K562 (cell line): ENCODE data around the gene IGSF9. TPM values are rescaled to one million over a fixed set of nuclear protein-coding genes. Genes with fewer than 3 reads are reported as not detected.

Source experiments
- ATAC-seq: fragments of 200-7000 bp; cut with Tn5 transposase; 3 replicates; pipeline ENCODE4 v1.9.1; 2020; ENCODE audit warnings: moderate library complexity
- BruUV-seq: library from RNA; stranded (reverse); fragments of 400-500 nt; replicated peaks from 2 replicates; lab custom pipeline; 2021; lab: Mats Ljungman, UMichigan
- CTCF ChIA-PET: fragments of 300-600 bp; formaldehyde crosslinking; extraction: SDS; loops from one replicate; lab custom pipeline; 2021; ENCODE audit warnings: low intra/inter-chr PET ratio; lab: Yijun Ruan, JAX
- POLR2A ChIA-PET: fragments of 300-600, 350-650 bp; sonication (Branson Sonifier 250); formaldehyde crosslinking; extraction: SDS; loops from one replicate; lab custom pipeline; 2021; ENCODE audit warnings: antibody characterized with exemption, inconsistent platforms; lab: Yijun Ruan, JAX
- DNase-seq, 4 experiments: peaks; one replicate each; pipeline versions ENCODE4 v3.0.0 to v3.0.0-alpha.2; 2011 to 2018; ENCODE audit warnings: low spot score in 3 of 4, mixed read lengths in 3 of 4; ENCODE audit errors: extremely low read depth in 1 of 4
- FAIRE-seq: peaks from 2 replicates; lab custom pipeline; 2011; peaks lifted over from hg19 to GRCh38; lab: Jason Lieb, UNC
- H2AFZ ChIP-seq: 2 replicates; pipeline ENCODE4 v1.6.0; 2011; ENCODE audit warnings: low read depth, low read length, control low read depth, inconsistent platforms
- H3K27ac ChIP-seq: fragments of 200-600 bp; 3 replicates; pipeline ENCODE4 v1.8.0; 2011; ENCODE audit warnings: low read depth, mild to moderate bottlenecking, control low read depth, inconsistent platforms, low read length, moderate library complexity, mixed read lengths; ENCODE audit errors: extremely low read depth
- H3K27me3 ChIP-seq, 2 experiments: fragments of 300-600 bp in 1 of 2; 2 replicates in 1 of 2; 3 replicates in 1 of 2; pipeline versions ENCODE4 v1.6.0 to v1.8.0; 2011; ENCODE audit warnings: inconsistent platforms in 2 of 2, low read length in 2 of 2, mild to moderate bottlenecking in 1 of 2, mixed read lengths in 1 of 2, moderate library complexity in 1 of 2; ENCODE audit not compliant: control insufficient read depth in 2 of 2, insufficient read depth in 2 of 2
- H3K36me3 ChIP-seq: fragments of 300-600 bp; 3 replicates; pipeline ENCODE4 v1.8.0; 2011; ENCODE audit warnings: mild to moderate bottlenecking, low read length, inconsistent platforms; ENCODE audit not compliant: control insufficient read depth, insufficient read depth
- H3K4me1 ChIP-seq, 2 experiments: fragments of 200-600 bp in 1 of 2; replicated peaks in 1 of 2; 2 replicates in 1 of 2; 3 replicates in 1 of 2; pipeline versions ENCODE4 v1.5.1 to v1.8.0; 2011; ENCODE audit warnings: inconsistent platforms in 2 of 2, low read length in 2 of 2, mild to moderate bottlenecking in 1 of 2, mixed read lengths in 1 of 2, moderate library complexity in 1 of 2; ENCODE audit not compliant: control insufficient read depth in 2 of 2, insufficient read depth in 2 of 2
- H3K4me2 ChIP-seq: 2 replicates; pipeline ENCODE4 v1.6.1; 2011; ENCODE audit warnings: low read length, control low read depth, inconsistent platforms, mixed read lengths; ENCODE audit not compliant: insufficient read depth
- H3K4me3 ChIP-seq: fragments of 200-600 bp; sonication (generic), shearing (Covaris generic); 2 replicates; pipeline ENCODE4 v1.5.1; 2016; ENCODE audit warnings: control low read depth, inconsistent platforms
- H3K79me2 ChIP-seq: fragments of 200-600 bp; 3 replicates; pipeline ENCODE4 v1.8.0; 2011; ENCODE audit warnings: low read length, inconsistent platforms; ENCODE audit not compliant: control insufficient read depth, insufficient read depth
- H3K9ac ChIP-seq, 2 experiments: 2 replicates each; pipeline versions ENCODE4 v1.6.0 to v1.6.1; 2011; ENCODE audit warnings: low read depth in 2 of 2, low read length in 2 of 2, control low read depth in 1 of 2, inconsistent platforms in 1 of 2, mild to moderate bottlenecking in 1 of 2, mixed read lengths in 1 of 2; ENCODE audit not compliant: insufficient read depth in 1 of 2
- H3K9me1 ChIP-seq: one replicate; pipeline ENCODE4 v1.6.0; 2011; ENCODE audit warnings: inconsistent platforms, mild to moderate bottlenecking, low read length, moderate library complexity; ENCODE audit not compliant: control insufficient read depth, insufficient read depth
- H3K9me3 ChIP-seq: replicated peaks from 2 replicates; pipeline ENCODE4 v1.5.1; 2011; ENCODE audit warnings: low read depth, low read length, inconsistent platforms; ENCODE audit not compliant: control insufficient read depth, insufficient read depth
- H4K20me1 ChIP-seq: replicated peaks from 2 replicates; pipeline ENCODE4 v1.6.1; 2011; ENCODE audit warnings: low read length, inconsistent platforms, mixed read lengths; ENCODE audit not compliant: control insufficient read depth, insufficient read depth
- AFF4 ChIP-seq: sonication (generic); formaldehyde crosslinking; IDR thresholded peaks from 2 replicates; pipeline ENCODE4 v1.8.0; 2023; ENCODE audit warnings: mild to moderate bottlenecking, missing genetic modification reagents
- BRD4 ChIP-seq: fragments of 200-600 bp; sonication (generic); IDR thresholded peaks from 2 replicates; pipeline ENCODE4 v1.6.1; 2017; ENCODE audit warnings: inconsistent platforms
- CBFA2T2 ChIP-seq: fragments of 450-650 bp; conservative IDR thresholded peaks from 2 replicates; pipeline ENCODE4 v1.6.1; 2017; ENCODE audit warnings: mild to moderate bottlenecking
- GABPA ChIP-seq: fragments of 200-800 bp; sonication (Bioruptor generic); conservative IDR thresholded peaks from 2 replicates; pipeline ENCODE4 v1.6.1; 2016; ENCODE audit warnings: low read depth, missing genetic modification characterization, missing compliant biosample characterization
- KDM1A ChIP-seq, 2 experiments: fragments of 450-650 bp; IDR thresholded peaks; 2 replicates each; pipeline ENCODE4 v1.6.1; 2016; ENCODE audit warnings: mild to moderate bottlenecking in 2 of 2
- MAZ ChIP-seq, 2 experiments: fragments of 450-650 bp in 1 of 2; sonication (generic) in 1 of 2; formaldehyde crosslinking; IDR thresholded peaks in 1 of 2; conservative IDR thresholded peaks in 1 of 2; 2 replicates each; pipeline versions ENCODE4 v1.4.0 to v1.5.0; 2020; ENCODE audit warnings: mild to moderate bottlenecking in 1 of 2, missing genetic modification reagents in 1 of 2
- MTA1 ChIP-seq: fragments of 450-650 bp; IDR thresholded peaks from 2 replicates; pipeline ENCODE4 v1.6.1; 2017; ENCODE audit warnings: borderline replicate concordance
- NFIC ChIP-seq: fragments of 450-650 bp; IDR thresholded peaks from 2 replicates; pipeline ENCODE4 v1.6.1; 2017; ENCODE audit warnings: mild to moderate bottlenecking, inconsistent platforms
- NUFIP1 ChIP-seq: fragments of 450-650 bp; IDR thresholded peaks from 2 replicates; pipeline ENCODE4 v1.6.1; 2018; ENCODE audit not compliant: partially characterized antibody
- TCF3 ChIP-seq: sonication (generic); formaldehyde crosslinking; IDR thresholded peaks from 2 replicates; pipeline ENCODE4 v1.4.0; 2020; ENCODE audit warnings: mild to moderate bottlenecking, missing genetic modification reagents
- TFAP4 ChIP-seq: sonication (generic); formaldehyde crosslinking; IDR thresholded peaks from 2 replicates; pipeline ENCODE4 v1.8.0; 2022; ENCODE audit warnings: missing genetic modification reagents, mild to moderate bottlenecking, moderate library complexity, borderline replicate concordance
- THAP7 ChIP-seq: fragments of 250-450 bp; sonication (Bioruptor Pico); IDR thresholded peaks from 2 replicates; pipeline ENCODE4 v1.5.0; 2021
- ZBTB7A ChIP-seq: IDR thresholded peaks from 2 replicates; pipeline ENCODE4 v1.6.1; 2011; ENCODE audit warnings: low read depth, mild to moderate bottlenecking, low read length, moderate library complexity, borderline replicate concordance; ENCODE audit not compliant: control insufficient read depth
- WGBS: fragments of 100-300 bp; shearing (Covaris generic); methylation state at CpG from one replicate; pipeline ENCODE4 v1.1.6; 2016; ENCODE audit warnings: low coverage, mixed read lengths; ENCODE audit not compliant: insufficient coverage; ENCODE audit errors: missing lambda C conversion rate; 5-methylcytosine and 5-hydroxymethylcytosine counted together
- in situ Hi-C: fragments of 300-500 bp; cut with MboI; formaldehyde crosslinking; loops from 4 replicates; pipeline ENCODE4 v1.15.0; 2018; ENCODE audit warnings: inconsistent platforms, mixed read lengths
- intact Hi-C: fragments of 100-400 bp; cut with micrococcal nuclease; formaldehyde crosslinking; loops from 2 replicates; pipeline ENCODE4 v1.14.2; 2022
- polyA plus RNA-seq, 8 experiments: library from polyadenylated mRNA; depleted of rRNA in 4 of 8; stranded (reverse) in 5 of 8; unstranded in 3 of 8; fragments of >200 nt; fragmentation: Nextera tagmentation in 2 of 8; fragmentation: Illumina TruSeq in 1 of 8; extraction: Ambion mirVana in 2 of 8; extraction: Trizol in 1 of 8; gene quantifications; 2 replicates each; pipeline versions ENCODE4 v1.2.1 to v1.2.3, GENCODE V29; 2011 to 2014; ENCODE audit warnings: inconsistent platforms in 1 of 8, missing spikeins in 1 of 8
- total RNA-seq, 7 experiments: library from RNA; depleted of rRNA in 6 of 7; stranded (reverse); fragments of >200 nt in 6 of 7; fragmentation: Illumina TruSeq in 2 of 7; extraction: Trizol in 2 of 7; gene quantifications; 2 replicates each; pipeline versions ENCODE4 v1.2.1 to v1.2.3, GENCODE V29; 2011 to 2021; ENCODE audit warnings: low replicate concordance in 1 of 7

IGSF9 gene
- total and polyA plus RNA-seq, 9 of the 15 experiments (the other 6 are each of a cell fraction or from before 2014, with no cell fraction given): 0.03 to 0.29 (median 0.07) TPM; not detected in 1

- TF ChIP-seq NUFIP1: no peak
- TF ChIP-seq MTA1: no peak
- TF ChIP-seq THAP7: no peak
- peak; percentile 89 for TF ChIP-seq TFAP4 (CRISPR knock-in tag)
Observed at GRCh38 chr1:159922511-159923202, 22.8 kb downstream of the IGSF9 start (continued).

- Histone ChIP-seq H3K4me3 (peak overlapping the region; percentile 72), H3K27me3 (no peaks in the 10 kb centered on the region), H3K27ac (peak overlapping the region; percentile 100), H3K79me2 (peaks cover 62% of the 10 kb centered on the region), H2AFZ (no peak overlapping the region), H3K9ac (peak overlapping the region; percentile 93 to 99), H3K4me2 (peak overlapping the region; percentile 94), H3K9me3 (no peaks in the 10 kb centered on the region), H3K36me3 (peaks cover 61% of the 10 kb centered on the region), H3K4me1 (peaks cover 24 to 48% of the 10 kb centered on the region in 2 experiments), H4K20me1 (peaks cover 39% of the 10 kb centered on the region; the same call in 1 of the 2 replicates), H3K9me1 (peaks cover 12% of the 10 kb centered on the region)
- CTCF ChIA-PET: no interaction called here
- ATAC-seq (peak; percentile 2), DNase-seq (peak; percentile 52 to 83 (median 67)), FAIRE-seq (peak; percentile 48)
- POLR2A ChIA-PET: interaction anchor here (0.6 to 4.2 kb wide), 9 partner anchors 6 to 492 kb away, joined by 3 to 35 read pairs (median 4); no protein-coding TSS in a partner anchor
- in situ Hi-C loops (no loop called here), intact Hi-C loops (loop anchor here (10.0 kb wide), 2 partner anchors 87 to 343 kb away; partner anchors contain the start of gene DCAF8)
- 13% methylated on average over 17 of the region's 18 CpGs for WGBS
- TSS peak; percentile 14 for BruUV-seq
- TF ChIP-seq ZBTB7A: peak; percentile 44; the same call in 1 of the 2 replicates
- TF ChIP-seq MAZ (CRISPR knock-in tag; conservative IDR thresholded peaks at IDR 0.05 in 1 of 2, IDR thresholded peaks at IDR 0.05 in 1 of 2): peak in 1 of 2 experiments; percentile 51; a peak in 2 of 4 replicates
- peak; percentile 67 for TF ChIP-seq CBFA2T2
- peak; percentile 82 for TF ChIP-seq TCF3 (CRISPR knock-in tag)
- no peak for TF ChIP-seq BRD4
- TF ChIP-seq KDM1A (IDR thresholded peaks at IDR 0.05): peak; percentile 76 to 82; a peak in 3 of 4 replicates
- TF ChIP-seq AFF4: 0 out of 2 replicates have a peak, but pooled peaks have one; percentile 37
- TF ChIP-seq NFIC: peak; percentile 96
- peak; percentile 32 for TF ChIP-seq GABPA (tag)
Observed at GRCh38 chr1:159921700-159922504, 23.5 kb downstream of the IGSF9 start.
